ENCODE data around the gene TMPRSS11B.
"Not testable (repeated sequence)": the region's sequence is repeated elsewhere in the genome, so short reads cannot be mapped to it uniquely, and the experiment has no call there.

TMPRSS11B gene

GRCh38 chr4:68245594-68245993, at the start of gene TMPRSS11B:
TSS of gene TMPRSS11B (minus strand) at chr4:68245694. CDS start at chr4:68245558, 136 bp downstream.
- no peak for DNase-seq (ENCODE audit: low spot score)

GRCh38 chr4:68291256-68291655, 45.8 kb upstream of the TMPRSS11B start:
- DNase-seq (ENCODE audit: low spot score) = no peak

- DNase-seq (ENCODE audit: low spot score) = no peak
Observed at GRCh38 chr4:68288393-68288740, 42.9 kb upstream of the TMPRSS11B start.

- DNase-seq (ENCODE audit: low spot score) = no peak
Observed at GRCh38 chr4:68287704-68288392, 42.4 kb upstream of the TMPRSS11B start.

- DNase-seq (ENCODE audit: low spot score) = no peak
Observed at GRCh38 chr4:68283714-68284113, 38.2 kb upstream of the TMPRSS11B start.

GRCh38 chr4:68283095-68283494, 37.6 kb upstream of the TMPRSS11B start:
- no peak for DNase-seq (ENCODE audit: low spot score)

- not testable (repeated sequence) for DNase-seq (ENCODE audit: low spot score)
Observed at GRCh38 chr4:68281796-68282740, 36.6 kb upstream of the TMPRSS11B start.

- DNase-seq (ENCODE audit: low spot score) = no peak
Observed at GRCh38 chr4:68278029-68278428, 32.5 kb upstream of the TMPRSS11B start.

GRCh38 chr4:68277627-68278026, 32.1 kb upstream of the TMPRSS11B start:
- DNase-seq (ENCODE audit: low spot score) = no peak

GRCh38 chr4:68272860-68273259, 27.4 kb upstream of the TMPRSS11B start:
- DNase-seq (ENCODE audit: low spot score) = no peak

GRCh38 chr4:68272380-68272779, 26.9 kb upstream of the TMPRSS11B start:
- no peak for DNase-seq (ENCODE audit: low spot score)

- DNase-seq (ENCODE audit: low spot score) = peak; percentile 43
Observed at GRCh38 chr4:68271851-68272357, 26.4 kb upstream of the TMPRSS11B start.

- no peak for DNase-seq (ENCODE audit: low spot score)
Observed at GRCh38 chr4:68267433-68267944, 22.0 kb upstream of the TMPRSS11B start.

- DNase-seq (ENCODE audit: low spot score) = no peak
Observed at GRCh38 chr4:68264875-68265565, 19.5 kb upstream of the TMPRSS11B start.

GRCh38 chr4:68259191-68259590, 13.7 kb upstream of the TMPRSS11B start:
- DNase-seq (ENCODE audit: low spot score) = no peak

GRCh38 chr4:68257719-68258118, 12.2 kb upstream of the TMPRSS11B start:
- DNase-seq (ENCODE audit: low spot score) = no peak

GRCh38 chr4:68256284-68256683, 10.8 kb upstream of the TMPRSS11B start:
- no peak for DNase-seq (ENCODE audit: low spot score)

- no peak for DNase-seq (ENCODE audit: low spot score)
Observed at GRCh38 chr4:68250151-68250930, 4.8 kb upstream of the TMPRSS11B start.

- no peak for DNase-seq (ENCODE audit: low spot score)
Observed at GRCh38 chr4:68249434-68249833, 3.9 kb upstream of the TMPRSS11B start.

GRCh38 chr4:68240620-68241019, 4.9 kb downstream of the TMPRSS11B start:
- DNase-seq (ENCODE audit: low spot score) = no peak

- no peak for DNase-seq (ENCODE audit: low spot score)
Observed at GRCh38 chr4:68228568-68228967, 16.9 kb downstream of the TMPRSS11B start.

Measured in SW480 (cell line).